A549 (cell line): ENCODE data around the gene TRIP10. TPM values are rescaled to one million over a fixed set of nuclear protein-coding genes. Genes with fewer than 3 reads are reported as not detected.
A peak's percentile ranks its signal among the peaks of the same experiment; 100 is the strongest.
"Not testable (repeated sequence)": the region's sequence is repeated elsewhere in the genome, so short reads cannot be mapped to it uniquely, and the experiment has no call there.

Experiments used
- ATAC-seq, 2 experiments: fragments of 200-7000 bp in 1 of 2; fragments of >200 bp in 1 of 2; cut with Nextera tagmentation in 1 of 2; cut with Tn5 transposase in 1 of 2; 3 replicates each; pipeline versions ENCODE4 v1.8.0 to v1.9.1; 2018 to 2020; ENCODE audit warnings: mild to moderate bottlenecking in 1 of 2, moderate library complexity in 1 of 2
- CTCF ChIA-PET: fragments of 300-600 bp; sonication (Branson Sonifier 250); formaldehyde crosslinking; extraction: SDS; loops from one replicate; lab custom pipeline; 2021; ENCODE audit warnings: antibody characterized with exemption, inconsistent platforms; lab: Yijun Ruan, JAX
- POLR2A ChIA-PET: fragments of 350-600 bp; formaldehyde crosslinking; extraction: SDS; loops from one replicate; lab custom pipeline; 2021; ENCODE audit warnings: antibody characterized with exemption, inconsistent platforms; lab: Yijun Ruan, JAX
- DNase-seq, 2 experiments: peaks; one replicate each; pipeline versions ENCODE4 v3.0.0 to v3.0.0-alpha.2; 2011 to 2016; ENCODE audit warnings: low read depth in 1 of 2, low spot score in 1 of 2
- FAIRE-seq: peaks from 2 replicates; lab custom pipeline; 2011; peaks lifted over from hg19 to GRCh38; lab: Jason Lieb, UNC
- H3K27ac ChIP-seq, 2 experiments: fragments of >200 bp; sonication (Bioruptor Twin); formaldehyde crosslinking; 3 replicates each; pipeline ENCODE4 v1.5.1; 2016 to 2017
- H3K4me1 ChIP-seq: fragments of >200 bp; sonication (Bioruptor Twin); formaldehyde crosslinking; 3 replicates; pipeline ENCODE4 v1.6.1; 2016
- H3K4me2 ChIP-seq: fragments of >200 bp; sonication (Bioruptor Twin); formaldehyde crosslinking; 3 replicates; pipeline ENCODE4 v1.6.1; 2016
- H3K4me3 ChIP-seq: fragments of >200 bp; sonication (Bioruptor Twin); formaldehyde crosslinking; 3 replicates; pipeline ENCODE4 v1.5.1; 2016
- H3K9me3 ChIP-seq: fragments of >200 bp; sonication (Bioruptor Twin); formaldehyde crosslinking; 3 replicates; pipeline ENCODE4 v1.6.1; 2016
- BHLHE40 ChIP-seq: IDR thresholded peaks from 2 replicates; pipeline ENCODE4 v1.6.1; 2012; ENCODE audit warnings: low read depth, low read length, inconsistent platforms
- CBX2 ChIP-seq: fragments of 200-600 bp; sonication (generic); IDR thresholded peaks from 2 replicates; pipeline ENCODE4 v1.6.1; 2016; ENCODE audit warnings: low read depth, mild to moderate bottlenecking, borderline replicate concordance
- CBX8 ChIP-seq: fragments of 200-600 bp; sonication (generic); IDR thresholded peaks from 2 replicates; pipeline ENCODE4 v1.6.1; 2016
- CHD4 ChIP-seq: fragments of 200-600 bp; sonication (generic); IDR thresholded peaks from 2 replicates; pipeline ENCODE4 v1.6.1; 2016; ENCODE audit warnings: antibody characterized with exemption, mild to moderate bottlenecking, borderline replicate concordance
- EHF ChIP-seq: fragments of 250-450 bp; sonication (Bioruptor Pico); IDR thresholded peaks from 2 replicates; pipeline ENCODE4 v1.5.0; 2020; ENCODE audit warnings: mild to moderate bottlenecking
- FOSB ChIP-seq: fragments of 250-450 bp; sonication (Bioruptor Pico); IDR thresholded peaks from 2 replicates; pipeline ENCODE4 v1.5.0; 2020; ENCODE audit warnings: mild to moderate bottlenecking, moderate library complexity
- FOXS1 ChIP-seq: fragments of 250-450 bp; sonication (Bioruptor Pico); IDR thresholded peaks from 2 replicates; pipeline ENCODE4 v1.5.0; 2020; ENCODE audit warnings: mild to moderate bottlenecking, moderate library complexity
- HDAC2 ChIP-seq: fragments of 200-600 bp; sonication (generic); IDR thresholded peaks from 2 replicates; pipeline ENCODE4 v1.6.1; 2016
- HOXB5 ChIP-seq: fragments of 250-450 bp; sonication (Bioruptor Pico); IDR thresholded peaks from 2 replicates; pipeline ENCODE4 v1.5.0; 2020; ENCODE audit warnings: mild to moderate bottlenecking, moderate library complexity
- JUNB ChIP-seq: fragments of >200 bp; sonication (Bioruptor Twin); formaldehyde crosslinking; IDR thresholded peaks from 2 replicates; pipeline ENCODE4 v1.6.1; 2016
- KDM1A ChIP-seq: fragments of 200-600 bp; sonication (generic); IDR thresholded peaks from 2 replicates; pipeline ENCODE4 v1.6.1; 2016; ENCODE audit warnings: low read depth, mild to moderate bottlenecking
- KDM5A ChIP-seq: fragments of 200-600 bp; sonication (generic); IDR thresholded peaks from 2 replicates; pipeline ENCODE4 v1.6.1; 2016; ENCODE audit warnings: antibody characterized with exemption, mild to moderate bottlenecking
- NPAS2 ChIP-seq: fragments of 250-450 bp; sonication (Bioruptor Pico); IDR thresholded peaks from 2 replicates; pipeline ENCODE4 v1.8.0; 2022; ENCODE audit warnings: mild to moderate bottlenecking, moderate library complexity, borderline replicate concordance
- RAD21 ChIP-seq, 2 experiments: fragments of >200 bp in 1 of 2; sonication (Bioruptor Twin) in 1 of 2; formaldehyde crosslinking in 1 of 2; IDR thresholded peaks in 1 of 2; conservative IDR thresholded peaks in 1 of 2; 2 replicates in 1 of 2; 3 replicates in 1 of 2; pipeline ENCODE4 v1.6.1; 2012 to 2018; ENCODE audit warnings: inconsistent platforms in 1 of 2
- RNF2 ChIP-seq: fragments of 200-600 bp; sonication (generic); IDR thresholded peaks from 2 replicates; pipeline ENCODE4 v1.6.1; 2016; ENCODE audit warnings: low read depth, mild to moderate bottlenecking, antibody characterized with exemption, moderate library complexity, borderline replicate concordance
- SMC3 ChIP-seq: fragments of >200 bp; sonication (Bioruptor Twin); formaldehyde crosslinking; IDR thresholded peaks from 3 replicates; pipeline ENCODE4 v1.6.1; 2018; ENCODE audit warnings: inconsistent platforms
- TFCP2L1 ChIP-seq: fragments of 250-450 bp; sonication (Bioruptor Pico); IDR thresholded peaks from 2 replicates; pipeline ENCODE4 v1.5.0; 2021; ENCODE audit warnings: mild to moderate bottlenecking
- TP53 ChIP-seq: fragments of 250-450 bp; sonication (Bioruptor Pico); IDR thresholded peaks from 2 replicates; pipeline ENCODE4 v1.5.0; 2021; ENCODE audit warnings: mild to moderate bottlenecking, moderate library complexity
- ZFP36 ChIP-seq: fragments of 450-650 bp; IDR thresholded peaks from 2 replicates; pipeline ENCODE4 v1.6.1; 2014; ENCODE audit warnings: borderline replicate concordance; ENCODE audit not compliant: partially characterized antibody
- ZNF302 ChIP-seq: fragments of 250-450 bp; sonication (Bioruptor Pico); IDR thresholded peaks from 2 replicates; pipeline ENCODE4 v1.9.0; 2021; ENCODE audit warnings: inconsistent platforms, mild to moderate bottlenecking, moderate library complexity
- WGBS: methylation state at CpG from one replicate; pipeline ENCODE4 v1.1.6; 2017; ENCODE audit errors: missing lambda C conversion rate; 5-methylcytosine and 5-hydroxymethylcytosine counted together
- polyA plus RNA-seq, 4 experiments: library from polyadenylated mRNA; depleted of rRNA in 3 of 4; stranded (reverse); fragments of >200 nt; fragmentation: RNase III in 1 of 4; extraction: RNeasy Plus Mini Kit Qiagen cat#74134 plus additional on column Dnase treatment in 1 of 4; gene quantifications; 2 replicates in 3 of 4; 3 replicates in 1 of 4; pipeline ENCODE4 v1.2.3, GENCODE V29; 2011 to 2017
- TF ChIP-seq, protein P1 (sequence below): fragments of >200 bp; sonication (Bioruptor Twin); formaldehyde crosslinking; IDR thresholded peaks from 3 replicates; pipeline ENCODE4 v1.5.1; 2016
- TF ChIP-seq, protein P2 (sequence below): fragments of >200 bp; sonication (Bioruptor Twin); formaldehyde crosslinking; IDR thresholded peaks from 2 replicates; pipeline ENCODE4 v1.6.1; 2016
- TF ChIP-seq, protein P3 (sequence below): IDR thresholded peaks from 2 replicates; pipeline ENCODE4 v1.6.1; 2012; ENCODE audit warnings: low read depth, borderline replicate concordance
- TF ChIP-seq, protein P4 (sequence below): IDR thresholded peaks from 2 replicates; pipeline ENCODE4 v1.6.1; 2012

TRIP10 gene
- polyA plus RNA-seq, 2 of the 4 experiments (the other 2 are of a cell fraction), result 39.2 to 60.9 TPM

DNA sequence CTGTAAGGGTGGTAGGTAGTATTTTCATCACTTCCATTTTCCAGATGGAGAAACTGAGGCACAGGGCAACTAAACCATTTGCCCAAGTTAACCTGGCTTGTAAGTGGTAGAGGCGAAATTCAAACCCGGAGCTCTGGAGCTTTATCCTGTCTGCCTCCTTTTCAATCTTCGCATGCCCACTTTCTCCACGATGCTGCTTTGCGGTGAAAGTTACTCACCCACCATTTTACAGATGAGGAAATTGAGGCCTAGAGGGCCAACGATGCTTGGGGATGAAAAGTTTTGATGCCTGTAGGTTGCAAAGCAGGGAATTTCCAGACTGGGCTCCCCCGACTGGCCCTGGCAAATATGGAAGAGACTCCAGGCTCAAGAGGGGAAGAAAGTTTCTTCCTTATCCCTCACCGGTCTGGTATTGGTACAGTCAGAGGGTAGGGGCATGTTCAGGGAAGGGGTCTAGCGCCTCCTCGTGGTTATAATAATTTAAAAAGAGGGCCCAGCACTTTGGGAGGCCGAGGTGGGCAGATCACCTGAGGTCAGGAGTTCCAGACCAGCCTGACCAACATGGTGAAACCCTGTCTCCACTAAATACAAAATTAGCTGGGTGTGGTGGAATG lies 29.6 kb downstream of the TRIP10 start:
- ATAC-seq (no peak), FAIRE-seq (no peak)
- CTCF ChIA-PET, result interaction anchor here (0.6 to 4.8 kb wide), 12 partner anchors 10 to 311 kb away, joined by 3 to 20 read pairs (median 4); partner anchors contain the start of gene GPR108

DNA sequence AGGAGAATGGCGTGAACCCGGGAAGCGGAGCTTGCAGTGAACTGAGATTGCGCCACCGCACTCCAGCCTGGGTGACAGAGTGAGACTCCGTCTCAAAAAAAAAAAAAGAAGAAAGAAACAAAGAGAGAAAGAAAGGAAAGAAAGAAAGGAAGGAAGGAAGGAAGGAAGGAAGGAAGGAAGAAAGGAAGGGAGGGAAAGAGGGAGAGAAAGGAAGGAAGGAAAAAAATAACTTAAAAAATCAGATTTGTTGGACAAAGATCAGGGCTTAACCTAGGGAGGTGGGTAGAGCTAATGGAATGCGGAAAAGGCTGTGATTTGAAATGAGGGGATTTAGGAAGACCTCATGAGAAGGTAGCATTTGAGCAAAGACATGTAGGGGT lies 32.2 kb downstream of the TRIP10 start:
- POLR2A ChIA-PET, H3K4me3 ChIP-seq, H3K27ac ChIP-seq, H3K4me1 ChIP-seq, FAIRE-seq, DNase-seq, ATAC-seq, H3K9me3 ChIP-seq, H3K4me2 ChIP-seq: not testable (repeated sequence)
- CTCF ChIA-PET, result interaction anchor here (1.1 to 4.8 kb wide), 3 partner anchors 33 to 92 kb away, joined by 4 to 20 read pairs (median 6); partner anchors contain the start of gene GPR108
- WGBS, result 86% methylated on average over 7 of the region's 7 CpGs

More for the DNA sequence above, 29.6 kb downstream of the TRIP10 start:
- POLR2A ChIA-PET, result no interaction called here
- WGBS, result 55% methylated on average over 11 of the region's 11 CpGs
- no peak overlapping the region for H3K4me3 ChIP-seq
- H3K27ac ChIP-seq, result no peak overlapping the region
- TF ChIP-seq EHF, result no peak
- TF ChIP-seq TP53 (CRISPR knock-in tag), result no peak
- TF ChIP-seq SMC3, result peak; percentile 29; the same call in 1 of the 3 replicates
- peak; percentile 24 to 45; a peak in 1 of 5 replicates for TF ChIP-seq RAD21 (conservative IDR thresholded peaks at IDR 0.05 in 1 of 2, IDR thresholded peaks at IDR 0.05 in 1 of 2)
- TF ChIP-seq KDM1A, result 0 out of 2 replicates have a peak, but pooled peaks have one; percentile 69
- no peak for TF ChIP-seq ZNF302 (CRISPR knock-in tag)
- no peak for TF ChIP-seq RNF2
- TF ChIP-seq, protein P1, sequence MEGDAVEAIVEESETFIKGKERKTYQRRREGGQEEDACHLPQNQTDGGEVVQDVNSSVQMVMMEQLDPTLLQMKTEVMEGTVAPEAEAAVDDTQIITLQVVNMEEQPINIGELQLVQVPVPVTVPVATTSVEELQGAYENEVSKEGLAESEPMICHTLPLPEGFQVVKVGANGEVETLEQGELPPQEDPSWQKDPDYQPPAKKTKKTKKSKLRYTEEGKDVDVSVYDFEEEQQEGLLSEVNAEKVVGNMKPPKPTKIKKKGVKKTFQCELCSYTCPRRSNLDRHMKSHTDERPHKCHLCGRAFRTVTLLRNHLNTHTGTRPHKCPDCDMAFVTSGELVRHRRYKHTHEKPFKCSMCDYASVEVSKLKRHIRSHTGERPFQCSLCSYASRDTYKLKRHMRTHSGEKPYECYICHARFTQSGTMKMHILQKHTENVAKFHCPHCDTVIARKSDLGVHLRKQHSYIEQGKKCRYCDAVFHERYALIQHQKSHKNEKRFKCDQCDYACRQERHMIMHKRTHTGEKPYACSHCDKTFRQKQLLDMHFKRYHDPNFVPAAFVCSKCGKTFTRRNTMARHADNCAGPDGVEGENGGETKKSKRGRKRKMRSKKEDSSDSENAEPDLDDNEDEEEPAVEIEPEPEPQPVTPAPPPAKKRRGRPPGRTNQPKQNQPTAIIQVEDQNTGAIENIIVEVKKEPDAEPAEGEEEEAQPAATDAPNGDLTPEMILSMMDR, result peak; percentile 26; the same call in 1 of the 3 replicates
- no peak for TF ChIP-seq FOSB (CRISPR knock-in tag)
- no peak for TF ChIP-seq CBX2
- TF ChIP-seq HOXB5, result no peak
- TF ChIP-seq HDAC2, result peak; percentile 57; the same call in 1 of the 2 replicates
- no peaks in the 10 kb centered on the region for H3K9me3 ChIP-seq
- peaks cover 22% of the 10 kb centered on the region for H3K4me1 ChIP-seq
- H3K4me2 ChIP-seq, result no peak overlapping the region
- peak in 1 of 2 experiments; percentile 46 for DNase-seq

DNA sequence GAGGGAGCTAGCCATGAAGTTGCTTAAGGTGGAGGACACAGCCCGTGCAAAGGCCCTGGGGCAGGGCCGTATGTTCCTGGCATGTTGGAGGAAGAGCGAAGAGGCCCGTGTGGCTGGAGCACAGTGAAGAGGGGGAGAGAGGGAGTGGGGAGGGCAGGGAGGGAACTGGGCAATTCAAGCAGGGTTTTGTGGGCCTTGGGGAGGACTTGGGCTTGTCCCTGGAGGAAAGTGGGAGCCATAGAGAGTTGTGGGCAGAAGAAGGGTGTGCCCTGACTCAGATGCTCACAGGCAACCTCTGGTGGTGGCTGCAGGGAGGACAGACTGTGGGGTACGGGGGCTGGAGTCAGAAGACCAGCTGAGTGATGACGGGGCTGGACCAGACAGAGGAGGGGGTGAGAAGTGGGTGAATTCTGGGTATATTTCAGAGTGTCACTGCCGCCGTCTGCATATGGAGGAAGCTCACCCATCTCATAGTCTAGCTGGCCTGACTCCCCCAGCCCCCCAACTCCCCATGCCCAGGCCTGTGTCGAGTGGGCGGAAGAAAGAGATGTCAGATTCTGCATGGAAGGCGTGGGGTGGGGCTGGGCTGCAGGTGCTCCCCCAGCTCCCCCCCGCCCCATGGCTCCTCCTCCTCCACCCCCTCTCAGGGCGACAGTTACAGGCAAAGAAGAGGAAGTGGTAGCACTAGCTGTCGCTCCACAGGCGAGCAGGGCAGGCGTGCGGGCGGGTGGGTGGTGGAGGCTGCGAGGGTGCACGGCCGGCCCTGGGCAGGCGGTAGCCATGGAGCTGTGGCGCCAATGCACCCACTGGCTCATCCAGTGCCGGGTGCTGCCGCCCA lies 32.8 kb downstream of the TRIP10 start, which contains the start of gene VAV1:
TSS of gene VAV1 (plus strand) at position 681 of the 838 bp plus-strand sequence. CDS start at position 781, 100 bp downstream.
- 91% methylated on average over 13 of the region's 25 CpGs for WGBS
- ATAC-seq, result no peak
- ChIA-PET CTCF (interaction anchor here (0.6 to 4.8 kb wide), 7 partner anchors 29 to 470 kb away, joined by 3 to 20 read pairs (median 4); partner anchors contain the start of gene GPR108), POLR2A (no interaction called here)
- H3K4me1 ChIP-seq, result peaks cover 6% of the 10 kb centered on the region; the same call in 1 of the 3 replicates
- H3K9me3 ChIP-seq, result no peaks in the 10 kb centered on the region
- no peak for FAIRE-seq
- peak within 1 kb of the TSS in 1 of 2 experiments; percentile 18; a peak in 2 of 6 replicates for H3K27ac ChIP-seq
- no peak within 1 kb of the TSS for H3K4me3 ChIP-seq
- DNase-seq, result no peak
- no peak for TF ChIP-seq FOSB (CRISPR knock-in tag)
- peak; percentile 61 for TF ChIP-seq ZFP36
- H3K4me2 ChIP-seq, result no peak within 1 kb of the TSS

DNA sequence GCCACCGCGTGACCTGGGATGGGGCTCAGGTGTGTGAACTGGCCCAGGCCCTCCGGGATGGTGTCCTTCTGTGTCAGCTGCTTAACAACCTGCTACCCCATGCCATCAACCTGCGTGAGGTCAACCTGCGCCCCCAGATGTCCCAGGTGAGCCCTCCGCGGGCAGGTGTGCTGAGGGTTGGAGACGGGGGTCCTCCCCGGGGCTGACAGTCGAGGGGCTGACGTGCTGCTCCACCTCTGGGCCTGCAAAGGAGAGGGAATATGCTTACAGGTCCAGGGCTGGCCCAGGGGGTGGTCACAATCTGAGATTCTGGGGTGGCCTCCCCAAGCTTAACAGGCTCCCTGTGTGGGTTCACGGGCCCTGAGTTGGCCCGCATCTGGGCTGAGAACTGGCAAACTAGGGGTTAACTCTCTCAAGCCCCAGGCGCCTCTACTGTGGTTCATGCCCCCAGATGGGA lies 33.4 kb downstream of the TRIP10 start:
- 83% methylated on average over 3 of the region's 14 CpGs for WGBS
- no peak overlapping the region for H3K4me3 ChIP-seq
- CTCF ChIA-PET, result interaction anchor here (0.6 to 4.8 kb wide), 6 partner anchors 28 to 471 kb away, joined by 3 to 20 read pairs (median 4); partner anchors contain the start of gene GPR108

More for the DNA sequence above, 33.4 kb downstream of the TRIP10 start:
- Histone ChIP-seq H3K9me3 (no peaks in the 10 kb centered on the region), H3K4me1 (peaks cover 5% of the 10 kb centered on the region; the same call in 1 of the 3 replicates), H3K27ac (peak overlapping the region in 1 of 2 experiments; percentile 18; a peak in 2 of 6 replicates), H3K4me2 (no peak overlapping the region)
- TF ChIP-seq ZFP36, result no peak
- TF ChIP-seq NPAS2 (CRISPR knock-in tag), result no peak
- TF ChIP-seq CHD4, result no peak
- TF ChIP-seq KDM5A, result no peak
- TF ChIP-seq BHLHE40, result no peak
- no peak for TF ChIP-seq FOXS1 (CRISPR knock-in tag)
- TF ChIP-seq, protein P2, sequence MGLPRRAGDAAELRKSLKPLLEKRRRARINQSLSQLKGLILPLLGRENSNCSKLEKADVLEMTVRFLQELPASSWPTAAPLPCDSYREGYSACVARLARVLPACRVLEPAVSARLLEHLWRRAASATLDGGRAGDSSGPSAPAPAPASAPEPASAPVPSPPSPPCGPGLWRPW, result no peak
- TF ChIP-seq, protein P3, sequence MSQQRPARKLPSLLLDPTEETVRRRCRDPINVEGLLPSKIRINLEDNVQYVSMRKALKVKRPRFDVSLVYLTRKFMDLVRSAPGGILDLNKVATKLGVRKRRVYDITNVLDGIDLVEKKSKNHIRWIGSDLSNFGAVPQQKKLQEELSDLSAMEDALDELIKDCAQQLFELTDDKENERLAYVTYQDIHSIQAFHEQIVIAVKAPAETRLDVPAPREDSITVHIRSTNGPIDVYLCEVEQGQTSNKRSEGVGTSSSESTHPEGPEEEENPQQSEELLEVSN, result no peak
- TF ChIP-seq TFCP2L1 (CRISPR knock-in tag), result no peak
- no peak for TF ChIP-seq CBX8
- TF ChIP-seq HOXB5, result no peak
- TF ChIP-seq JUNB, result no peak
- no peak for TF ChIP-seq EHF
- TF ChIP-seq CBX2, result no peak
- TF ChIP-seq, protein P4, sequence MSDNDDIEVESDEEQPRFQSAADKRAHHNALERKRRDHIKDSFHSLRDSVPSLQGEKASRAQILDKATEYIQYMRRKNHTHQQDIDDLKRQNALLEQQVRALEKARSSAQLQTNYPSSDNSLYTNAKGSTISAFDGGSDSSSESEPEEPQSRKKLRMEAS, result no peak
- ATAC-seq, result no peak
- DNase-seq, result no peak
- POLR2A ChIA-PET, result no interaction called here
- no peak for FAIRE-seq
